ENCODE data around the gene STUB1. TPM values are rescaled to one million over a fixed set of nuclear protein-coding genes. Genes with fewer than 3 reads are reported as not detected.
"Not testable (repeated sequence)": the region's sequence is repeated elsewhere in the genome, so short reads cannot be mapped to it uniquely, and the experiment has no call there.

Gene STUB1
- total RNA-seq, 1 donor from 2014 or later, result 88.1 TPM

GRCh38 chr16:712740-713250, 32.6 kb downstream of the STUB1 start:
- DNase-seq, result not testable (repeated sequence)

- no peak for DNase-seq
Observed at GRCh38 chr16:714079-714478, 33.9 kb downstream of the STUB1 start.

DNA sequence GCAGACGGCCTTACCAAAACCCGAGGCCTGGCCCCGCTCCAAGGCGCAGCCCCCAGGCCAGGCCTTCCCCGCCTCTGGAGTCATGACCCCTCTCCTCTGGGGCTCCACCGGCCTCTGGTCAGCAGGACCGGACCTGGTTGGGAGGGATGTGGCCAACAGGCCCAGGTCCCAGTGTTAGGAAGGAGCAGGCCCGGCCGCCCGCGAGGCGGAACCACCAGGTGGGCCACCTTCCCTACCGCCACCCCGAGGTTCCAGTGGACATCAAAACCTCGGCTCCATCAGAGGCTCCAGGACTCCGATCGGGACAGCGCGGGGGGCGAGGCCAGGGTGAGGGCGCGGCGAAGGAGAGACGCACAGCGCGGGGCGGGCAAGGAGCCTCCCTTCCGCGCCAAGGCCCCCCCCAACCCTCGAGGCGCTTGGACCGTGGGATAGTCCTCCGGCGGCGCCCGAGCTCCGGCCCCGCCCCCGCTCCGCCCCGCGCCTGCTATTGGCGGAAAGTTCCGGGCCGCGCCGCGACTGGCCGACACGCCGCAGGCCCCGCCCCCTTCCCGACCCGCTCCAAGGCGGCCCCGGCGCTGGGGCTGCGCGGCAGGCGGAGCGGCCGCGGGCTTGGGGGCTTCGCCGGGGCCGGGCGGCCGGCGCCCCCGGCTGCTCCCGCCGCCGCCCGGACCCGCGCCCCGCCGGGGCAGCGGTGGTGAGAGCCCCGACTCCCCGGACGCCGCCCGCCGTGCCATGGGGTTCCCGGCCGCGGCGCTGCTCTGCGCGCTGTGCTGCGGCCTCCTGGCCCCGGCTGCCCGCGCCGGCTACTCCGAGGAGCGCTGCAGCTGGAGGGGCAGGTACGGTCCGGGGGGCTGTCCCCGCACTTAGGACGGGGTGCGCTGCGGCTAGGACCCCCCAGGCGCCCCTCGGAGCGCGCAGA, 34.6 kb downstream of the STUB1 start, which contains the start of gene METRN:
Gene METRN (plus strand): TSS at position 561 of the 919 bp plus-strand sequence. CDS start 172 bp downstream, at position 733.
- DNase-seq, result peak; percentile 94

DNA sequence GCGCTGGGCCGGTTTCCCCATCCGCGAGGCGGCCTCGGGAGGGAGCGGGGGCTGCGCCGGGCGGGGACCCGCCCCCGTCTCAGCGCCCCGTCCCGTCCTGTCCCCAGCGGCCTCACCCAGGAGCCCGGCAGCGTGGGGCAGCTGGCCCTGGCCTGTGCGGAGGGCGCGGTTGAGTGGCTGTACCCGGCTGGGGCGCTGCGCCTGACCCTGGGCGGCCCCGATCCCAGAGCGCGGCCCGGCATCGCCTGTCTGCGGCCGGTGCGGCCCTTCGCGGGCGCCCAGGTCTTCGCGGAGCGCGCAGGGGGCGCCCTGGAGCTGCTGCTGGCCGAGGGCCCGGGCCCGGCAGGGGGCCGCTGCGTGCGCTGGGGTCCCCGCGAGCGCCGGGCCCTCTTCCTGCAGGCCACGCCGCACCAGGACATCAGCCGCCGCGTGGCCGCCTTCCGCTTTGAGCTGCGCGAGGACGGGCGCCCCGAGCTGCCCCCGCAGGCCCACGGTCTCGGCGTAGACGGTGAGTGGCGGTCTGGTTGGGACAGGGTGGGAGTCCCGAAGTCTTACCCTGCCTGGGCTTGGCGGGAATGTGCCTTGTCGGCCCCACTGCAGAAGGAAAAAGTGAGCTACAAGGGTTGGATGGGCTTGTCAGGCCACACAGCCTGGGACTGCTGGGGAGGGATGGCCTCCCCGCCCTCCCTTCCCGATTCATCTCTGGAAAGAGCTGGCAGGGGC, 35.4 kb downstream of the STUB1 start:
- no peak for DNase-seq

GRCh38 chr16:716200-716568, 36.0 kb downstream of the STUB1 start:
- DNase-seq, result peak; percentile 48

- no peak for DNase-seq
Observed at GRCh38 chr16:716768-717325, 36.6 kb downstream of the STUB1 start.

- no peak for DNase-seq
Observed at GRCh38 chr16:717450-718245, 37.4 kb downstream of the STUB1 start.

- no peak for DNase-seq
Observed at GRCh38 chr16:718389-718788, 38.2 kb downstream of the STUB1 start.

DNA sequence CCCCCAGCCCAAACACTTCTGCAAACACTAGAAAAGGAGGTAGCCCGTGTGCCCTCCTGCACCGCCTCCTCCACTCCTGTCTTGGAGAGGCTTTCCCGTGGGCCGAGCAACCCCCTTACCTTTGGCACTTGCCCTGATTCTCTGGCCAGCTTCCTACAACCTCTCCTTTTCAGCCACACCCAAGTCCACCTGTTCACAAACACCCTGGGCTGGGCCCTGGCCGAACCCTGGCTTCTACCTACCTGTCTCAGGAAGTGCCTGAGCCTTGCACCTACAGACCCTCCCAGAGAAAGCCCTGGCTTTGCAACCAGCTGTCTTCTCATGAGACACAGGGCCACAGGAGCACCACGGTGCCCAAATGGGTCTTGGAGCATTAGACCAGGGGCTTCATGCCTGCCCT, 38.7 kb downstream of the STUB1 start:
- DNase-seq, result no peak

DNA sequence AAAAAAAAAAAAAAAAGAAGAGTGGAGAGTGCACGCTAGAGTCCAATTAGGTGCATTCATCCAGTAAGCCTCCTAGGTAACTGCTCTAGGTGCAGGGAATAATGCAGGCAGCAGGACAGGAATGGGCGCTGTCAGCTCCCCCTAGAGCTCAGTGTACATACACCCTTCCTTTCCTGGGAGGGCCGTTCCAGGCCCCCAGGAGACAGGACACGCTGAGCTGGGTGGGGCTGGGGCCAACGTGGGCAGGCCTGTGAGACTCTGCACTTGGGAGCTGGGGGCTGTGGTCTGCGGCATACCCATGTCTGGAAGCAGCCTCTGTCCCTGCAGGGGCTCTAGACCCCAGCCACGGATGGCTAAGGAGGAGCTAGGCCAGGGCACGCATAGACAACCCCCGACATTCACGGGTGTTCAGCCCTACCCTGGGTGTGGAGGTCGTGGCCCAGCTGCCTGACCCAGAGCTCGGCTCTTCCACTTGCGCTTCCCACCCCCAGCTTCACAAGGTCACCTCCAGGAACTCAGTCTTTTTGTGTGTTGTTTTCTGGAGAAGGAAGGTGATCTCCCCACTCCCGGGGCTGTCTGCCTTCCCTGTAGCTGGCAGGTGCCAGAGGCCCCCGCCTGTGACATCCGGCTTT, 39.7 kb downstream of the STUB1 start:
- no peak for DNase-seq

DNA sequence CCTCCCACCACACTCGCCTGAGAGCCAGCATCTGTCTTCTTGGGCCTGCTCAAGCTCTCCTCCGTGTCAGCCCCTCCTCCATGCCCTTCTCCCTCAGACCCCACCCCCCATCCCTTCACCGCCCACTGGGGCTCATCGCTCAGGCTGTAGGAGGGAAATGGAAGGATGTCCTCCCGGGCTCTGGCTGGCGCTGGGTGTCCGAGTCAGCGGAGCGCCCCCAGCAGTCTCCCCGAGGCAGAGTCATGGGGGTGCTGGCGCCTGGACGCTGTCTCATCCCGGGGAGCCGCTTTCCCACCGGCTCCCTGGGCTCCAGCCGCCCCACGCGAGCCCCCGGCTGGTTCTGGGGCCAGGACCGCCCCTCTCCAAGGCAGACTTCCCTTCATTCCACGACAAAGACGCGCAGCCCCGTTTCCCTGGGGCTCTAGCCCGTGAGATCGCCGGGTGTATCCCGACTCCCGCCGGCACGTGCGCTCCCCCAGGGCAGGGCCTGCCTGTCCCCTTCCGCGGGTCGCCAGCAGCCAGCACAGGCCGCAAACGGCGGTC, 40.3 kb downstream of the STUB1 start:
- peak; percentile 89 for DNase-seq

GRCh38 chr16:720990-721764, 41.0 kb downstream of the STUB1 start, which contains the start of gene ANTKMT:
Gene ANTKMT (plus strand): TSS chr16:721146. CDS start chr16:721275, 129 bp downstream.
- DNase-seq, result peak; percentile 84

DNA sequence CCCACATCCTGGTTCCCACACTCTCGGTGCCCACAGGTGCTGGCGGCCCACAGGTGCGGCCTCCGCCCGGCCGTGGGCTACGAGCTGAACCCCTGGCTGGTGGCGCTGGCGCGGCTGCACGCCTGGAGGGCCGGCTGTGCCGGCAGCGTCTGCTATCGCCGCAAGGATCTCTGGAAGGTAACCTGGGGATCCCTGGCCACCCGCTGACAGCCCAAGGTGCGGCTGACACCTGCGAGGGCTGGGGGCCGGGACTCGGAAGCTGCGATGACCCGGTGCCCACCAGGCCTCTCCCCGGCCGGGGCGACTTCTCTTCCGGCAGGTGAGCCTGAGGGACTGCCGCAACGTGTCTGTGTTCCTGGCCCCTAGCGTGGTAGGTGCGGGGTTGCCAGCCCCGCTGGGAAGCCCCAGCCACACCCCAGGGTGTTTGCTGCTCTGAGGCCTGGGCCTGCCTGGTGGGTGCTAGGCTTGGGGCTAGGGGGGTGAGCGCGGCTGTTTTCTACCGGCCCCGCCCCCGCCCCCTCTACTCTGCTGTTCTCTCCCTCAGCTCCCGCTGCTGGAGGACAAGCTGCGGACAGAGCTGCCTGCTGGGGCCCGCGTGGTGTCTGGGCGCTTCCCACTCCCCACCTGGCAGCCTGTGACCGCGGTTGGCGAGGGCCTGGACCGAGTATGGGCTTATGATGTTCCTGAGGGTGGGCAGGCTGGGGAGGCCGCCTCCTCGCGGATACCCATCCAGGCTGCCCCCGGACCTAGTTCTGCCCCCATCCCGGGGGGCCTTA, 41.7 kb downstream of the STUB1 start:
- no peak for DNase-seq

- DNase-seq, result no peak
Observed at GRCh38 chr16:722835-723633, 42.8 kb downstream of the STUB1 start.

GRCh38 chr16:723695-724094, 43.5 kb downstream of the STUB1 start:
- no peak for DNase-seq

DNA sequence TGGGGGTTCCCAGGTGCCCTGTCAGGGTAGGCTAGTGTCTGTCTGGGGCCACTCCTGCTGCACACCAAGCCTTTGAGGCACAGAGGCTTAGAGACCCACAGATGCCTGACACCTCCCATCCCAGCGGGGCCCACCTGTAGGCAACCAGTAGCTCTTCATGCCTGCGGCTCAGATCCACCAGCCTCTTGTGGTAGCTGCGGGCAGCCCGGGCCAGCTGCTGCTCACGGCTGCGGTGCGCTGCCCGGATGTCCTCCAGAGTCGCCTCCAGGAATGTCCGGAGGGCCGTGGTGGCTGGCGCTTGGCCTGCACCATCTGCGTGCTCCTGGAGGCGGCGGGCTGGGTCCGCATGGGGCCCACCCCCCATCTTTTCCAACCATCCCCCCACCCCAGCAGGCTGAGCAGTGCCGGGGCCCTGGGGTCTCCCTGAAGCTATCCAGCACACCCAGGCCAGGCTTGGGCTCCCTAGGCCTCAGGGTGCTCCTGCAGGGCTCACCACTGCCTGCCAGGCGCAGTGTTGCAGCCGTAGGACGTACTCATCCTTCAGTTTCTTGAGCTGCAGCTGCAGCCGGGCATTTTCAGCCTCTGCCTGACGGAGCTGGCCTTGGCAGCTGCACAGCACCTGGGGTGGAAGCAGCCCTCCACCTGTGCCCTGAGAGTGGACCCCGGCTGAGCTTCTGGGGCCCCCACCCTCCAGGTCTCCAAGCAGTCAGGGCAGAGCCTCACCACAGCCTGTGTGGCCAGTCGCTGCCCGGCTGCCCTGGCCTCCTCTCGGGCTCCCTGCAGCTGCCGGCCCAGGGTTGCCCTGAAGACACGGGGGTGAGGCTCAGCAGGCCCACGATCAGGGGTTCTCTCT, 44.2 kb downstream of the STUB1 start:
- DNase-seq, result no peak

DNA sequence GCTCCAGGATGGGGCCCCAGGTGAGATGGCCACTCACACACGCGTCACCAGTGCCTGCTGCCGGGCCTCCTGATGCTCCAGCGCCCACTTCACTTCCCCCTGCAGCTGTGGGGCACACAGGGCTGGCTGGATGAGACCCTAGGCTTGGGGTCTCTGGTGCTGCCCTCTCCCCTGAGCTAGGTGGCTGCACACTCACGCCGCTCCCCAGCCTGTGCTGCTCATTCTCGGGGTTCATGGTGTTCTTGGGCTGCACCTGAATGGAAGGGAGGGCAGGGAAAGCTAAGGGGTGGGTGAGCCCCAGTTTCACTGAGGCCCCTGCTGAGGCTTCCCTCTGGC, 44.8 kb downstream of the STUB1 start:
- no peak for DNase-seq

Data from tongue (tissue), 2 donors.